SU-DHL-6 (cell line): ENCODE measurements around the gene TPBGL.

Experiments used
- CTCF ChIP-seq: fragments of 200-600 bp; sonication (generic); IDR thresholded peaks from one replicate; pipeline ENCODE4 v1.5.1; 2017; ENCODE audit warnings: antibody characterized with exemption, mild to moderate bottlenecking, low read length, moderate library complexity; ENCODE audit not compliant: insufficient read depth, poor library complexity, severe bottlenecking
- EZH2phosphoT487 ChIP-seq: fragments of 200-600 bp; sonication (generic), shearing (Covaris generic); conservative IDR thresholded peaks from 2 replicates; pipeline ENCODE4 v1.6.1; 2018; ENCODE audit warnings: mild to moderate bottlenecking, antibody characterized with exemption, low read length, moderate library complexity, mixed read lengths

- no peak for TF ChIP-seq CTCF
- no peak for TF ChIP-seq EZH2phosphoT487
Measured at GRCh38 chr11:75214411-75214821, 26.2 kb upstream of the TPBGL start.
